PC-3 (cell line): ENCODE data around the gene ANKRD11. TPM values are rescaled to one million over a fixed set of nuclear protein-coding genes. Genes with fewer than 3 reads are reported as not detected.
"Not testable (repeated sequence)": the region's sequence is repeated elsewhere in the genome, so short reads cannot be mapped to it uniquely, and the experiment has no call there.

Experiments
- ATAC-seq: fragments of 200-7000 bp; cut with Tn5 transposase; 2 replicates; pipeline ENCODE4 v1.9.1; 2020; ENCODE audit warnings: mild to moderate bottlenecking, moderate library complexity
- BruUV-seq: library from RNA; stranded (reverse); fragments of 400-500 nt; replicated peaks from 2 replicates; lab custom pipeline; 2021; lab: Mats Ljungman, UMichigan
- CTCF ChIA-PET: fragments of 300-600 bp; sonication (Branson Sonifier 250); formaldehyde crosslinking; loops from one replicate; lab custom pipeline; 2022; ENCODE audit warnings: antibody characterized with exemption; lab: Charles Lee
- POLR2A ChIA-PET: fragments of 300-600 bp; sonication (Branson Sonifier 250); formaldehyde crosslinking; loops from one replicate; lab custom pipeline; 2022; ENCODE audit warnings: antibody characterized with exemption; ENCODE audit not compliant: unreplicated experiment; lab: Charles Lee
- DNase-seq: peaks from one replicate; pipeline ENCODE4 v3.0.0-alpha.2; 2015
- H2AFZ ChIP-seq: fragments of 300-600 bp; sonication (generic); 2 replicates; pipeline ENCODE4 v1.6.0; 2016; ENCODE audit warnings: antibody characterized with exemption, low read length
- H3F3A ChIP-seq: fragments of 300-600 bp; sonication (generic); one replicate; pipeline ENCODE4 v1.6.0; 2017; ENCODE audit warnings: antibody characterized with exemption, low read length, control low read depth, mild to moderate bottlenecking; ENCODE audit not compliant: unreplicated experiment
- H3K27ac ChIP-seq: fragments of 300-600 bp; sonication (generic); 2 replicates; pipeline ENCODE4 v1.5.1; 2016; ENCODE audit warnings: mild to moderate bottlenecking, low read length
- H3K27me3 ChIP-seq: fragments of 300-600 bp; sonication (generic); 2 replicates; pipeline ENCODE4 v1.6.1; 2016; ENCODE audit warnings: low read length, mixed read lengths
- H3K36me3 ChIP-seq: fragments of 300-600 bp; sonication (generic); 2 replicates; pipeline ENCODE4 v1.6.1; 2016; ENCODE audit warnings: low read depth, mixed run types, low read length, mixed read lengths
- H3K4me1 ChIP-seq: fragments of 300-600 bp; sonication (generic); 2 replicates; pipeline ENCODE4 v1.5.1; 2016; ENCODE audit warnings: low read length; ENCODE audit not compliant: insufficient read depth
- H3K4me2 ChIP-seq: fragments of 300-600 bp; sonication (generic); 2 replicates; pipeline ENCODE4 v1.6.0; 2016; ENCODE audit warnings: low read length
- H3K4me3 ChIP-seq: fragments of 300-600 bp; sonication (generic); 2 replicates; pipeline ENCODE4 v1.5.1; 2016; ENCODE audit warnings: mild to moderate bottlenecking, low read length, mixed read lengths
- H3K79me2 ChIP-seq: fragments of 300-600 bp; sonication (generic); 2 replicates; pipeline ENCODE4 v1.6.1; 2017; ENCODE audit warnings: low read length, mixed read lengths
- H3K9ac ChIP-seq: fragments of 300-600 bp; sonication (generic); 2 replicates; pipeline ENCODE4 v1.6.0; 2016; ENCODE audit warnings: mild to moderate bottlenecking, low read length
- H3K9me2 ChIP-seq: fragments of 300-600 bp; sonication (generic); replicated peaks from 2 replicates; pipeline ENCODE4 v1.6.1; 2016; ENCODE audit warnings: mixed run types, low read length, mixed read lengths
- H3K9me3 ChIP-seq: fragments of 300-600 bp; sonication (generic); 2 replicates; pipeline ENCODE4 v1.6.1; 2016; ENCODE audit warnings: low read length, mixed read lengths
- H4K20me1 ChIP-seq: fragments of 300-600 bp; sonication (generic); 2 replicates; pipeline ENCODE4 v1.6.1; 2016; ENCODE audit warnings: low read length, mixed read lengths
- CTCF ChIP-seq: fragments of 300-600 bp; sonication (generic); conservative IDR thresholded peaks from 2 replicates; pipeline ENCODE4 v1.5.1; 2017; ENCODE audit warnings: antibody characterized with exemption, low read depth, mild to moderate bottlenecking, low read length
- EZH2 ChIP-seq: fragments of 300-600 bp; sonication (generic); IDR thresholded peaks from one replicate; pipeline ENCODE4 v1.6.1; 2017; ENCODE audit warnings: antibody characterized with exemption, mild to moderate bottlenecking, low read length; ENCODE audit not compliant: unreplicated experiment
- EZH2phosphoT487 ChIP-seq: fragments of 300-600 bp; sonication (generic); IDR thresholded peaks from 2 replicates; pipeline ENCODE4 v1.6.1; 2018; ENCODE audit warnings: mild to moderate bottlenecking, antibody characterized with exemption, low read length, borderline replicate concordance
- intact Hi-C: fragments of 100-400 bp; cut with micrococcal nuclease; formaldehyde crosslinking; loops from 2 replicates; pipeline ENCODE4 v1.9.0; 2023
- total RNA-seq: library from RNA; depleted of rRNA; stranded (reverse); fragments of >200 nt; gene quantifications from 2 replicates; pipeline ENCODE4 v1.2.3, GENCODE V29; 2014

Gene ANKRD11
- total RNA-seq, 1 experiment from 2014 or later: 65.0 TPM

DNA sequence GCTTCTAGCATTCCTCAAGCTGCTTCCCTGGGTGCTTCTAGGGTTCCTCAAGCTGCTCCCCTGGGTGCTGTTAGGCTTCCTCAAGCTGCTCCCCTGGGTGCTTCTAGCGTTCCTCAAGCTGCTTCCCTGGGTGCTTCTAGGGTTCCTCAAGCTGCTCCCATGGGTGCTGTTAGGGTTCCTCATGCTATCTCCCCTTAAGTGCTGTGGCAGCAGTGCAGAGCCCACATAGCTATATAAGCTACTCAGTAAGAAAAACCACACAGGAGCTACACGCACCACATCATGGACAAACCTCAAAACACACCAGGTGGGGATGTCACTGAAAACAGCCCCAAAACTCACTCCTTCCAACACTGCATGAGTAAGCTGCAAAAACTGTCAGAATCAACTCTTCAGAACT lies 35.2 kb downstream of the ANKRD11 start:
- H3K27ac ChIP-seq: no peak overlapping the region
- intact Hi-C loops: no loop called here
- H3K4me1 ChIP-seq: no peaks in the 10 kb centered on the region; the same call in 1 of the 2 replicates
- H3K9me3 ChIP-seq: no peaks in the 10 kb centered on the region
- ChIA-PET CTCF (interaction anchor here (0.6 kb wide), 1 partner anchor 112 kb away, joined by 3 read pairs; no protein-coding TSS in a partner anchor), POLR2A (no interaction called here)
- H3K9ac ChIP-seq: no peak overlapping the region
- DNase-seq: no peak
- H3K4me2 ChIP-seq: no peak overlapping the region
- no peaks in the 10 kb centered on the region for H3K9me2 ChIP-seq
- H3K36me3 ChIP-seq: no peaks in the 10 kb centered on the region
- no peaks in the 10 kb centered on the region for H3K27me3 ChIP-seq
- no peak for ATAC-seq
- peaks cover 58% of the 10 kb centered on the region for H4K20me1 ChIP-seq
- TF ChIP-seq EZH2phosphoT487 (no peak), CTCF (no peak), EZH2 (no peak)
- H2AFZ ChIP-seq: no peak overlapping the region
- no TSS peak for BruUV-seq
- H3K79me2 ChIP-seq: peaks cover 99% of the 10 kb centered on the region
- no peak overlapping the region for H3K4me3 ChIP-seq
- no peaks in the 10 kb centered on the region for H3F3A ChIP-seq

- H3K4me3 ChIP-seq, H3K27me3 ChIP-seq, H3K9me2 ChIP-seq, H3K9me3 ChIP-seq, H3K4me2 ChIP-seq, H3F3A ChIP-seq, H3K9ac ChIP-seq, BruUV-seq, H3K4me1 ChIP-seq, POLR2A ChIA-PET, DNase-seq, H3K27ac ChIP-seq, intact Hi-C loops, ATAC-seq, H3K36me3 ChIP-seq, H2AFZ ChIP-seq: not testable (repeated sequence)
- peaks cover 99% of the 10 kb centered on the region for H3K79me2 ChIP-seq
- peaks cover 64% of the 10 kb centered on the region for H4K20me1 ChIP-seq
- CTCF ChIA-PET: interaction anchor here (0.6 kb wide), 1 partner anchor 111 kb away, joined by 3 read pairs; no protein-coding TSS in a partner anchor
These were observed 35.8 kb downstream of the ANKRD11 start for GRCh38 chr16:89454378-89455125.

DNA sequence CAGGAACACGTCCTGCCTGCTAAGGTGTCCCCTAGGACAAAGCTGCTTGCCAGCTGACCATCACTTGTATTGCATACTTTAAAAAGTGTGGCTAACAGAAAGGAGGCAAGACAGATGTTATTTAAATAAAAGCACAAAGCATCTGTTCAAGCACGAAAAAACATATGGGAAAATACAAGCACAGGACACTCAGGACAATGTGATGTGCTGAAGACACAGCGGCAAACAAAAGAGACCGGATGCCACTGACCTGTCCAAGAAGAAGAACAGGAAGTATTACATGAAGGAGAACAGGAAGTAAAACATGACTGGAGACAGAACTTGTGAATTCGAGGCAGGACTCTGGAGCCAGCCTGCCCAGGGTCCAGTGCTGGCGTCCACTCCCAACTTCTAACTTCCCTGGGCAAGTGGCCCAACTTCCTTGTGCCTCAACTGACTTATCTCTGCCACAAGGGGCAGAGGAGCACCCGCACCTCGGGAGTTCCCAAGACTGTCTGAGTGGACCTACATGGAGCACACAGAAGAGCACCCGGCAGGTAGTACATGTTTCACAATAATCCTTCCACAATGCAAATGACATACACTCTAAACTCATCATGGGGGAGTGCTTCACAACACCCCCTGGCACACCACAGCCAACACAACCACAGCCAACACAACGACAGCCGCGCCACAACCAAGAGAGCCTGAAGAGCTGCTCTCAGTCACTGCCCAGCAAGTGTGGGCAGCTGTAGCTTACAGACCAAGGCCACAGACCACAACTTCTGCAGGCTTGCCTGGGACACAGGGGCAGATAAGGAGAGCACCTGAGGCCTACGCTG lies 36.6 kb downstream of the ANKRD11 start:
- no peak overlapping the region for H2AFZ ChIP-seq
- peaks cover 61% of the 10 kb centered on the region for H4K20me1 ChIP-seq
- ChIA-PET POLR2A (no interaction called here), CTCF (no interaction called here)
- H3K79me2 ChIP-seq: peaks cover 99% of the 10 kb centered on the region
- H3K36me3 ChIP-seq: no peaks in the 10 kb centered on the region; the same call in 1 of the 2 replicates
- peak; percentile 7 for DNase-seq
- no peaks in the 10 kb centered on the region for H3K27me3 ChIP-seq
- no peaks in the 10 kb centered on the region for H3K9me2 ChIP-seq
- H3F3A ChIP-seq: no peaks in the 10 kb centered on the region
- no peaks in the 10 kb centered on the region; the same call in 1 of the 2 replicates for H3K4me1 ChIP-seq
- no peak overlapping the region for H3K4me3 ChIP-seq
- TF ChIP-seq EZH2 (no peak), CTCF (peak; percentile 37), EZH2phosphoT487 (no peak)
- ATAC-seq: peak; percentile 13; the same call in 1 of the 2 replicates
- H3K9ac ChIP-seq: no peak overlapping the region
- intact Hi-C loops: no loop called here
- H3K9me3 ChIP-seq: no peaks in the 10 kb centered on the region
- H3K4me2 ChIP-seq: no peak overlapping the region
- no TSS peak for BruUV-seq
- H3K27ac ChIP-seq: no peak overlapping the region
